Pulmonary artery endothelial cell (primary cell): ENCODE data around the gene ZNF48. TPM values are rescaled to one million over a fixed set of nuclear protein-coding genes. Genes with fewer than 3 reads are reported as not detected.

Experiments
- DNase-seq: peaks from one replicate; pipeline ENCODE4 v3.0.0-alpha.2; 2011; ENCODE audit warnings: low read depth, low spot score
- total RNA-seq: library from RNA; depleted of rRNA; stranded (reverse); fragments of >200 nt; gene quantifications from 2 replicates; pipeline ENCODE4 v1.2.3, GENCODE V29; 2014

Gene ZNF48
- total RNA-seq, 1 donor from 2014 or later: 15.6 TPM

- DNase-seq: peak; percentile 54
Measured at GRCh38 chr16:30407102-30407803, 12.0 kb downstream of the ZNF48 start, which contains the start of gene ZNF771. Gene ZNF771, plus strand, starts transcription at chr16:30407606. Its CDS starts 448 bp downstream, at chr16:30408054.

GRCh38 chr16:30407804-30408534, 12.7 kb downstream of the ZNF48 start:
- no peak for DNase-seq

GRCh38 chr16:30409125-30410060, 14.2 kb downstream of the ZNF48 start:
- DNase-seq: peak; percentile 55

- DNase-seq: no peak
Measured at GRCh38 chr16:30413112-30413806, 18.0 kb downstream of the ZNF48 start.

GRCh38 chr16:30414159-30414558, 18.9 kb downstream of the ZNF48 start:
- DNase-seq: no peak

GRCh38 chr16:30416047-30416603, 20.9 kb downstream of the ZNF48 start:
- DNase-seq: no peak

GRCh38 chr16:30416624-30417528, 21.7 kb downstream of the ZNF48 start:
- no peak for DNase-seq

- peak; percentile 84 for DNase-seq
Measured at GRCh38 chr16:30417529-30418349, 22.5 kb downstream of the ZNF48 start.

- DNase-seq: no peak
Measured at GRCh38 chr16:30418350-30419181, 23.3 kb downstream of the ZNF48 start.

GRCh38 chr16:30421010-30421409, 25.8 kb downstream of the ZNF48 start:
- DNase-seq: no peak

GRCh38 chr16:30428055-30428454, 32.8 kb downstream of the ZNF48 start:
- no peak for DNase-seq

- DNase-seq: no peak
Measured at GRCh38 chr16:30429418-30429677, 34.1 kb downstream of the ZNF48 start.

GRCh38 chr16:30429678-30430427, 34.6 kb downstream of the ZNF48 start, which contains the start of gene DCTPP1:
Gene DCTPP1, minus strand, starts transcription at chr16:30430030. Its CDS starts 50 bp downstream, at chr16:30429980.
- peak; percentile 92 for DNase-seq

GRCh38 chr16:30430428-30430970, 35.3 kb downstream of the ZNF48 start:
- no peak for DNase-seq

- no peak for DNase-seq
Measured at GRCh38 chr16:30434852-30435251, 39.6 kb downstream of the ZNF48 start.

- no peak for DNase-seq
Measured at GRCh38 chr16:30437511-30438046, 42.4 kb downstream of the ZNF48 start.

- DNase-seq: no peak
Measured at GRCh38 chr16:30438835-30439234, 43.6 kb downstream of the ZNF48 start.
